Erythroblast (primary cell): ENCODE measurements around the gene SDR42E1.

Source experiments
- GATA1 ChIP-seq: IDR thresholded peaks from 2 replicates; pipeline ENCODE4 v1.6.1; 2011; ENCODE audit warnings: low read depth, mild to moderate bottlenecking, control low read depth, low read length, moderate library complexity
- POLR2A ChIP-seq: IDR thresholded peaks from 2 replicates; pipeline ENCODE4 v1.6.1; 2011; ENCODE audit warnings: mild to moderate bottlenecking, low read length

DNA sequence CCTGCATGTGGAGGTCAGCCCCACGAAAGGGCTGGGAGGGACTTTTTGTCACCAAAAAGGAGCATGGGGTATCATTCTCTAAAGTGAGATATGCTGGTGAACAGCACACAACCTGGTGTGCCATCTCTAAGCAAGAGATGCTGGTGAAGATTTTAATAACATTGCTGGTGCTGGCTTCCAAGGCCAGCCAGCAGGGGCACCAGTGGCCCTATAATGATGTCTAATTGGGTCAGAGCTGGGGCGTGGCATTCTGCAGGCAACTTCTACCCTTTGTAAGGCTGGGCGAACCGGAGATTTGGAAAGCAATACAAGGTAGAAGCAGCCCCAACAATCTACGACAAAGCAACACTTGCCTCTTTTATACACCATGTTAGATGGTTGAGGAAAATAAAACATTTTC, 16.8 kb downstream of the SDR42E1 start:
- TF ChIP-seq POLR2A (no peak), GATA1 (no peak)
